AG09319 (cell line): ENCODE data around the gene STXBP4.
A peak's percentile ranks its signal among the peaks of the same experiment; 100 is the strongest.

Experiments used
- DNase-seq: peaks from one replicate; pipeline ENCODE4 v3.0.0-alpha.2; 2010; ENCODE audit warnings: low read depth; ENCODE audit errors: extremely low read depth
- TF ChIP-seq, protein P1 (sequence below): IDR thresholded peaks from 2 replicates; pipeline ENCODE4 v1.5.1; 2011; ENCODE audit warnings: low read depth, mild to moderate bottlenecking, inconsistent platforms, low read length, moderate library complexity

STXBP4 gene

DNA sequence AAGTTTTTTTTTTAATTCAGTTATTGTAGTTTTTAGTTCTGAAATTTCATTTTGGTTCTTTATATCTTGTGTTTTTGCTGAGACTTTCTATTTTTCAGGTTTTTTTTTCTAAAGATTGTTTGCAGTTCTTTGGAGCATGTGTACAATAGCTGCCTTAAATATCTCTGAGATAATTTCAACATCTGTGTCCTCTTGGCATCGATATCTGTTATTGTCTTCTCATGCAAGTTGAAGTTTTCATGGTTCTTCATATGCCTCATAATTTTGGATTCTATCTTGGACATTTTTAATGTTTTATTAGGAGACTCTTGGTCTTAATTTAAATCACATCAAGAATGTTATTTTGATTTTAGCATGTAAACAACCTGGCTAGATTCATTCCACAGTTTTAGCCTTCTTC is 22.9 kb upstream of the STXBP4 start:
- no peak for DNase-seq
- TF ChIP-seq, protein P1, sequence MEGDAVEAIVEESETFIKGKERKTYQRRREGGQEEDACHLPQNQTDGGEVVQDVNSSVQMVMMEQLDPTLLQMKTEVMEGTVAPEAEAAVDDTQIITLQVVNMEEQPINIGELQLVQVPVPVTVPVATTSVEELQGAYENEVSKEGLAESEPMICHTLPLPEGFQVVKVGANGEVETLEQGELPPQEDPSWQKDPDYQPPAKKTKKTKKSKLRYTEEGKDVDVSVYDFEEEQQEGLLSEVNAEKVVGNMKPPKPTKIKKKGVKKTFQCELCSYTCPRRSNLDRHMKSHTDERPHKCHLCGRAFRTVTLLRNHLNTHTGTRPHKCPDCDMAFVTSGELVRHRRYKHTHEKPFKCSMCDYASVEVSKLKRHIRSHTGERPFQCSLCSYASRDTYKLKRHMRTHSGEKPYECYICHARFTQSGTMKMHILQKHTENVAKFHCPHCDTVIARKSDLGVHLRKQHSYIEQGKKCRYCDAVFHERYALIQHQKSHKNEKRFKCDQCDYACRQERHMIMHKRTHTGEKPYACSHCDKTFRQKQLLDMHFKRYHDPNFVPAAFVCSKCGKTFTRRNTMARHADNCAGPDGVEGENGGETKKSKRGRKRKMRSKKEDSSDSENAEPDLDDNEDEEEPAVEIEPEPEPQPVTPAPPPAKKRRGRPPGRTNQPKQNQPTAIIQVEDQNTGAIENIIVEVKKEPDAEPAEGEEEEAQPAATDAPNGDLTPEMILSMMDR = no peak

DNA sequence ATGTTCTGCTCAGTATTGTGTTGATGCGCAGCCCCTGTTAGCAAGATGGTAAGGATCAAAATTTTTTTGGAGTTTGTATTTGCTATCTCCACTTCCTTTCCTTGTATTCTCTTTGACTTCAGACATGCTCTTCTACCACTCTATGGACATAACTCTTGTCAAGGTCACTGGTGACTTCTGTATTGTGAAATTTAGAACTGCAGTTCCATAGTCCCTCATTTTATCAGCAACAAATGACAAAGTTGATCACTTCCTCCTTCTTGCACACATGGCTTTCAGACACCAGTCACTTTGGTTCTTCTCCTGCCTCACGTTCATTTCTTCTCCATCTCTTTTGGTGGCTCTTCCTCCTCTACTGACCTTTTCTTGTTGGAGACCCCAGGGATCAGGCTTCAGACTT is 21.2 kb upstream of the STXBP4 start:
- no peak for DNase-seq
- TF ChIP-seq, protein P1 = no peak

DNA sequence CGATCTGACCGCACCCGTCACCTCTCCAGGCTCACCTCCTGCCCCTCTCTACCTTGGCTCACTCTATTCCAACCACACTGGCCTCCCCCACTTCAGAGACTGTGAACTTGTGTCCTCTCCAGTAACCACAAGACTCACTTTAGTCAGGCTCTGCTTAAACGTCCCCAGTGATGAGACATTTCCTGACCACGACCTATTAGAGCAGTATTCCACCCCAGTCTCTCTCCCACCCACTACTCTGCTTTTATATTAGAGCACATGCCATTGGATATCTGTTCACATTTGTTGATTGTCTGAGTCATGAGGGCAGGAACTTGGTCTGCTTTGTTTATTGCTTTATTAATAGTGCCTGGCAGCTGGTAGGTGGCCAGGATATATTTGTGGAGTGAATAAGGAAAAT is 20.2 kb upstream of the STXBP4 start:
- no peak for DNase-seq
- TF ChIP-seq, protein P1 = no peak

DNA sequence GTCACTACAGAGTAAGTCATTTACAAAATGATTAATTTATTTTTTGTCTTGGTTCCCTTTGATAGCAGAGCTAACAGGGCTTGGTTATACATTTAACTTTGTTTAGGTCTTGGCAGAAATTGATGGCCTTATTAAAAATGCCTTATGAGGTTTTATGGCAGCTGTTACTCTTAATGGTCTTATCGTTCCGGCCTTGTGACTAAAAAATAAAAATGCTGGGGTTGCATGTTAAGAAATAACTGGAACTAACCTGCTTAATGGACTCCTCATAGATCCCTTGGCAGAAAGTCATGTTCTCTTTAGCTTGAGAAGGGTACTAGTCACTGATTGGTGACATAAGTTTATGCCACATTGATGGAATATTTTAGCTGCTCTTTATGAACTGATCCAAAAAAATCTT is 18.4 kb upstream of the STXBP4 start:
- no peak for DNase-seq
- TF ChIP-seq, protein P1 = no peak

DNA sequence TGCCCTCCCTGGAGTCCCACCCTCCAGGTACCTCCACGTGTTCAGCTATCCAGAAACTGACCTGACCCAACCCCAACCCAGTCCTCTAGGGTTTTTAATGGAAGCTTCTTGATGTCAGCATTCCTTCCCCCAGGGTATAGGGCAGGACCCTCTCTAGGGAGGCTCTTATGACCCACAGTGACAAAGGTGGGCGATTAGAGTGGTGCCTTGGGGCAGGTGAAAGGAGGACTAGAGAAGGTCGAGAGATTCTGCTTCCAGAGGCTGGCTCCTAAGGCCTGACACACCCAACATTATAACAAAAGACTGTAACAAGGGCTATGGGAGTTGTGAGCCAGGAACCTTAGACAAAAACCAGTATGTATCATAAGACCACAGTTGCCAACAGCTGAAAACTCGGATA is 17.3 kb upstream of the STXBP4 start:
- TF ChIP-seq, protein P1 = no peak
- no peak for DNase-seq

DNA sequence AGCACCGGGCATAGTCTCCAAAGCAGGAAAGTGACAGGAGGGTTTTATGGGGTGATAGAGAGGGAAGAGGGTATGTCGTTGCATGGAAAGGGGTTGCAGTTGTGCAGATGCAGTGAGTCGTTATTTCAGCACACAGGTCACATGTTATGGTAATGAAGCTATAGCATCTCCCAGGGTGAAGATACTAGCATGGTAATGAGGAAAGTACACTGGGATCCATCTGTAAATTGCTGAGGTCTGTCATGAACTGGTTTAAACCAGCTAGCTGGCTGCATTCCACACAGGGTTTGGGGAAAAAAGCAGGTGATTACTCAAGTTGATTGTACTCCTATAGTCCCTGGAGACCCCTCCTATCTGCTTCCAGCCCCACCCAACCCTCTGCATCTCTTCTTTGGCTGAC is 11.8 kb upstream of the STXBP4 start:
- no peak for DNase-seq

DNA sequence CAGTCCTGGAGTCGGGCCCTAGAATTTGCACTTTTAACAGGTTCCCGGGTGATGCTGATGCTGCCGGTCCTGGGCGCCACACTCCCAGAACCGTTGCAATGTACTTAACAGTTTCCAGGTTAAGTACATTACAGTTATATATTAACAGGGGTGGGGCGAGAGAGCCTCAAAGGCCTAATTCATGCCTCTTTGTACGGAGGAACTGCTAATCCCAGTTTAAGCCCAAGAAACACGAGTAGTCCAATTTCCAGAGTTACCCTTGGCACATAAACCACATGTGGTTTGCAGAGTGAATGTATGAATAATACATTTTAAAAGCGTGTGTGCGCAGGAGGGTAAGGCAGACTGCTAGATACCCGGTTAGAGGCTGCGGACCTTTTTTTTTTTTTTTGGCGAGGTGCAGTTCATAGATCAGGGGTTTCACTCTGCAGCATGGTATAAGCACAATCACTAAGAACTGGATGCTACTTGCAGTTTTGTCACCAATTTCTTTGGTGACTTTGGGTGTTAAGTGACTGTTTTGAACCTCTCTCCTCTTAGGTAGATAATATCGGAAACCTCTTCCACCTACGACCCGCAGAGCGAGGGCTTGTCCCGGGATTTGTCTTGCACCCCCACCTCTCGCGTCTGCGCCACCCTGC is 824 bp upstream of the STXBP4 start:
- no peak for DNase-seq
- TF ChIP-seq, protein P1 = 0 out of 2 replicates have a peak, but pooled peaks have one; percentile 48

More for the DNA sequence above, 11.8 kb upstream of the STXBP4 start:
- TF ChIP-seq, protein P1 = no peak
